KMS-11 (cell line): ENCODE measurements around the gene GPX5.

Experiments
- H2AFZ ChIP-seq: fragments of 200-600 bp; sonication (generic); 2 replicates; pipeline ENCODE4 v1.6.1; 2016; ENCODE audit warnings: antibody characterized with exemption, mixed run types, low read depth
- H3K27ac ChIP-seq: fragments of 200-600 bp; sonication (generic); 2 replicates; pipeline ENCODE4 v1.6.1; 2016; ENCODE audit warnings: mild to moderate bottlenecking, mixed run types
- H3K27me3 ChIP-seq: fragments of 200-600 bp; sonication (generic); 2 replicates; pipeline ENCODE4 v1.6.1; 2017; ENCODE audit warnings: mild to moderate bottlenecking, low read depth, mixed run types, moderate library complexity; ENCODE audit not compliant: insufficient read depth
- H3K36me3 ChIP-seq: fragments of 200-600 bp; sonication (generic); 2 replicates; pipeline ENCODE4 v1.6.1; 2017; ENCODE audit warnings: mild to moderate bottlenecking, mixed run types; ENCODE audit not compliant: insufficient read depth
- H3K4me1 ChIP-seq: fragments of 200-600 bp; sonication (generic); 2 replicates; pipeline ENCODE4 v1.6.1; 2016; ENCODE audit warnings: mild to moderate bottlenecking, low read depth, mixed run types; ENCODE audit not compliant: poor library complexity, severe bottlenecking
- H3K4me2 ChIP-seq: fragments of 200-600 bp; sonication (generic); 2 replicates; pipeline ENCODE4 v1.7.0; 2016; ENCODE audit warnings: mild to moderate bottlenecking, mixed run types
- H3K4me3 ChIP-seq: fragments of 200-600 bp; sonication (generic); IDR thresholded peaks from 2 replicates; pipeline ENCODE4 v1.6.1; 2017; ENCODE audit warnings: low read depth, low read length, mixed read lengths; ENCODE audit not compliant: insufficient read depth
- H3K79me2 ChIP-seq: fragments of 200-600 bp; sonication (generic); 2 replicates; pipeline ENCODE4 v1.6.1; 2016; ENCODE audit warnings: low read depth, mixed run types; ENCODE audit not compliant: insufficient read depth
- H3K9ac ChIP-seq: fragments of 200-600 bp; sonication (generic); 2 replicates; pipeline ENCODE4 v1.6.1; 2016; ENCODE audit warnings: mild to moderate bottlenecking, mixed run types
- H4K20me1 ChIP-seq: fragments of 200-600 bp; sonication (generic); 2 replicates; pipeline ENCODE4 v1.6.1; 2016; ENCODE audit warnings: mild to moderate bottlenecking, mixed run types; ENCODE audit not compliant: insufficient read depth
- CTCF ChIP-seq: fragments of 200-600 bp; sonication (generic); conservative IDR thresholded peaks from 2 replicates; pipeline ENCODE4 v1.6.1; 2017; ENCODE audit warnings: low read depth, mild to moderate bottlenecking, antibody characterized with exemption, low read length, moderate library complexity, mixed read lengths

GPX5 gene

GRCh38 chr6:28522594-28523240 lies 3.0 kb upstream of the GPX5 start:
- Histone ChIP-seq H3K27ac (no peak overlapping the region), H3K4me1 (no peaks in the 10 kb centered on the region), H3K4me2 (no peak overlapping the region), H3K4me3 (no peak overlapping the region), H4K20me1 (no peaks in the 10 kb centered on the region), H3K36me3 (no peaks in the 10 kb centered on the region), H2AFZ (no peak overlapping the region), H3K79me2 (no peaks in the 10 kb centered on the region), H3K27me3 (no peaks in the 10 kb centered on the region), H3K9ac (no peak overlapping the region)
- TF ChIP-seq CTCF: no peak

GRCh38 chr6:28523241-28523622 lies 2.4 kb upstream of the GPX5 start:
- Histone ChIP-seq H3K4me3 (no peak overlapping the region), H3K27ac (no peak overlapping the region), H3K9ac (no peak overlapping the region), H3K36me3 (no peaks in the 10 kb centered on the region), H4K20me1 (no peaks in the 10 kb centered on the region), H3K4me1 (no peaks in the 10 kb centered on the region), H2AFZ (no peak overlapping the region), H3K4me2 (no peak overlapping the region), H3K79me2 (no peaks in the 10 kb centered on the region), H3K27me3 (no peaks in the 10 kb centered on the region)
- no peak for TF ChIP-seq CTCF

- Histone ChIP-seq H3K4me1 (no peaks in the 10 kb centered on the region), H4K20me1 (no peaks in the 10 kb centered on the region), H3K79me2 (no peaks in the 10 kb centered on the region), H2AFZ (no peak overlapping the region), H3K4me3 (no peak overlapping the region), H3K9ac (no peak overlapping the region), H3K4me2 (no peak overlapping the region), H3K36me3 (no peaks in the 10 kb centered on the region), H3K27ac (no peak overlapping the region), H3K27me3 (no peaks in the 10 kb centered on the region)
- TF ChIP-seq CTCF: no peak
Measured at GRCh38 chr6:28530777-28531176, 5.1 kb downstream of the GPX5 start.

GRCh38 chr6:28531479-28532128 lies 5.9 kb downstream of the GPX5 start:
- H3K4me1 ChIP-seq: no peaks in the 10 kb centered on the region
- no peaks in the 10 kb centered on the region for H3K27me3 ChIP-seq
- no peak overlapping the region for H2AFZ ChIP-seq
- H3K4me2 ChIP-seq: no peak overlapping the region
- no peak for TF ChIP-seq CTCF
- H3K79me2 ChIP-seq: no peaks in the 10 kb centered on the region
- no peak overlapping the region for H3K4me3 ChIP-seq
- H3K36me3 ChIP-seq: no peaks in the 10 kb centered on the region
- H3K9ac ChIP-seq: no peak overlapping the region
- no peaks in the 10 kb centered on the region for H4K20me1 ChIP-seq
- H3K27ac ChIP-seq: no peak overlapping the region
